Bronchial epithelial cell (primary cell): Measurements from ENCODE around the gene NPAS3. TPM values are rescaled to one million over a fixed set of nuclear protein-coding genes. Genes with fewer than 3 reads are reported as not detected.

Experiments used
- DNase-seq: peaks from one replicate; pipeline ENCODE4 v3.0.0-alpha.2; 2010; ENCODE audit warnings: low read depth
- FAIRE-seq: peaks from 2 replicates; lab custom pipeline; 2011; peaks lifted over from hg19 to GRCh38; lab: Jason Lieb, UNC
- H3K27me3 ChIP-seq: 2 replicates; pipeline ENCODE4 v1.5.1; 2011; ENCODE audit warnings: low read length; ENCODE audit not compliant: control insufficient read depth, insufficient read depth
- H3K36me3 ChIP-seq: 2 replicates; pipeline ENCODE4 v1.5.1; 2011; ENCODE audit warnings: low read length; ENCODE audit not compliant: control insufficient read depth, insufficient read depth
- H3K4me3 ChIP-seq: 2 replicates; pipeline ENCODE4 v1.5.1; 2011; ENCODE audit warnings: mild to moderate bottlenecking, low read depth, low read length, control low read depth
- total RNA-seq: library from RNA; depleted of rRNA; stranded (reverse); fragments of >200 nt; gene quantifications from 2 replicates; pipeline ENCODE4 v1.2.1, GENCODE V29; 2014
- TF ChIP-seq, protein P1 (sequence below): IDR thresholded peaks from 2 replicates; pipeline ENCODE4 v1.5.1; 2011; ENCODE audit warnings: mild to moderate bottlenecking, moderate library complexity, low read length, control low read depth, inconsistent platforms; ENCODE audit not compliant: insufficient read depth, severe bottlenecking

The NPAS3 gene
- total RNA-seq, 1 donor from 2014 or later = not detected

DNA sequence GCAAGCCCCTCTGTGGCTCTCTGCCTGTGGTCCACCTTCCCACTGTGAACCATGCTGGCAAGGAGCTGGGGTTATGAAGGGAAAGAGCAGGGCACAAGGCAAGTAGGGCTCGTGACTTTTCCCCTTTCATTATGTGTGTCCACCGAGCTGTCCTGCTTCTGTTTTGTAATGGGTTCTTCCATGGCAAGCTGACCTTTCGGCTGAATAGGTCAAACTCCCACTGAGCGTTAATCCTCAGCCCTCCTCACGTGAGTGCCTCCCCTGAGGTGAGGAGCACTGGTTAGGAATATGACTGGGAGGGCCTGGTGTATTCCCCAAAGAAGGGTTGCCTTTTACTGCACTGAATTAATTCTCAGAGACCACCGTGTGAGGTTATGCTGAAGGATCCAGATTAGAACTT, 424.3 kb downstream of the NPAS3 start:
- no peak for DNase-seq
- no peaks in the 10 kb centered on the region for H3K27me3 ChIP-seq
- no peaks in the 10 kb centered on the region for H3K36me3 ChIP-seq
- TF ChIP-seq, protein P1, sequence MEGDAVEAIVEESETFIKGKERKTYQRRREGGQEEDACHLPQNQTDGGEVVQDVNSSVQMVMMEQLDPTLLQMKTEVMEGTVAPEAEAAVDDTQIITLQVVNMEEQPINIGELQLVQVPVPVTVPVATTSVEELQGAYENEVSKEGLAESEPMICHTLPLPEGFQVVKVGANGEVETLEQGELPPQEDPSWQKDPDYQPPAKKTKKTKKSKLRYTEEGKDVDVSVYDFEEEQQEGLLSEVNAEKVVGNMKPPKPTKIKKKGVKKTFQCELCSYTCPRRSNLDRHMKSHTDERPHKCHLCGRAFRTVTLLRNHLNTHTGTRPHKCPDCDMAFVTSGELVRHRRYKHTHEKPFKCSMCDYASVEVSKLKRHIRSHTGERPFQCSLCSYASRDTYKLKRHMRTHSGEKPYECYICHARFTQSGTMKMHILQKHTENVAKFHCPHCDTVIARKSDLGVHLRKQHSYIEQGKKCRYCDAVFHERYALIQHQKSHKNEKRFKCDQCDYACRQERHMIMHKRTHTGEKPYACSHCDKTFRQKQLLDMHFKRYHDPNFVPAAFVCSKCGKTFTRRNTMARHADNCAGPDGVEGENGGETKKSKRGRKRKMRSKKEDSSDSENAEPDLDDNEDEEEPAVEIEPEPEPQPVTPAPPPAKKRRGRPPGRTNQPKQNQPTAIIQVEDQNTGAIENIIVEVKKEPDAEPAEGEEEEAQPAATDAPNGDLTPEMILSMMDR = no peak
- FAIRE-seq = no peak
- H3K4me3 ChIP-seq = no peak overlapping the region

DNA sequence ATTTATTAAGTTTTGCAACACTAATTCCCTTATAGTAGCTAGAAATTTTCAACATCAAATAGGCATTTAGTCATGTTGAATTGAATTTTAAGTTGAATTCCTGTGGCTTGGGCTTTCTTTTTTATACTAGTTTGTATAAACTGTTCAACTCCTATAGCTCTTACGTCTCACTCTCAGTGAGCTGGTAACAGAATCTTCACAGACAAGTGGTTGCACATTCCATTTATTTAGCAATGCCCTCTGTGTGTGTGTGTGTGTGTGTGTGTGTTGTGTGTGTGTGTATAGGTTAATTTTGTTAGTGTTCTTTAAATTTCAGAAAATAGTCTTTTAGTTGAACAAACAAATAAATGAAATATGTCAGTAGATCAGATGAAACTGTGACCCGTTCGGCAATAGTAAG, 425.0 kb downstream of the NPAS3 start:
- DNase-seq (no peak), FAIRE-seq (no peak)
- TF ChIP-seq, protein P1 = no peak
- Histone ChIP-seq H3K36me3 (no peaks in the 10 kb centered on the region), H3K27me3 (no peaks in the 10 kb centered on the region), H3K4me3 (no peak overlapping the region)

DNA sequence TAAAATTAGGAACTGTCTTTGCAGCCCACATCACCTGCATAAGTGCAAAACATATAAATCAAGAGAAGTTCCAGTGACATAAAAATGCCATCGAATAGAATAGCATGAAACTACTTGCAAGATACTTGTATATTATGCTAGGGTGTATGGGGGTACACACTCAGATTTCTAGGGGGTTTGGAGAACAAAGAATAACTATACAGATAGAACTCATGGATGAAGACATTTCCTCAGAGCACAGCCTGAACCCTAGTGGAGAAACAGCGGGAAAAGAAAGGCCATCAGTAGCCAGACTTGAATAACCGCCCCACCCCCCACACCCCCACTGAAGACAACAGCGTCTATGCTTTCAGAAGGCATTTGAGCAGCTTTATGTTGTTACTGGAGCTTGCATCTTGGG, 425.8 kb downstream of the NPAS3 start:
- FAIRE-seq = no peak

DNA sequence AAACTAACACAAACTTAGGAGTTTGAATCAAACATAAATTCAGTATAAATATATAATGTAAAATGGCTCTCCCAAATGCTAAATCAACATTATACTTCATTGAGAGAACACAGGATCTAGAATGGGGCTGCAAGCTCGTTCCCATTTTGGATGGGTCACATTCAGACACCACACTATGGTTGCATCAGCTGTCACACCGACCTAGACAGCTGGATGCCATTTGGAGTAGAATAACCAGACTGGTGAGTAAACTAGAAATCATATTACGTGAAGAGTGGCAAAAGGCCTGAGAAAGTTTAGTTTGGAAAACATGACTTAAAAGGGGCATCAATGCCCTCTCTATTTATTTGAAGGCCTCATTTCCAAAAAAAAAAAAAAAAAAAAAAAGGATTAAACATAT, 430.4 kb downstream of the NPAS3 start:
- FAIRE-seq = no peak

More for the DNA sequence above, 425.8 kb downstream of the NPAS3 start:
- Histone ChIP-seq H3K36me3 (no peaks in the 10 kb centered on the region), H3K27me3 (no peaks in the 10 kb centered on the region), H3K4me3 (no peak overlapping the region)
- DNase-seq = no peak
- TF ChIP-seq, protein P1 = no peak

DNA sequence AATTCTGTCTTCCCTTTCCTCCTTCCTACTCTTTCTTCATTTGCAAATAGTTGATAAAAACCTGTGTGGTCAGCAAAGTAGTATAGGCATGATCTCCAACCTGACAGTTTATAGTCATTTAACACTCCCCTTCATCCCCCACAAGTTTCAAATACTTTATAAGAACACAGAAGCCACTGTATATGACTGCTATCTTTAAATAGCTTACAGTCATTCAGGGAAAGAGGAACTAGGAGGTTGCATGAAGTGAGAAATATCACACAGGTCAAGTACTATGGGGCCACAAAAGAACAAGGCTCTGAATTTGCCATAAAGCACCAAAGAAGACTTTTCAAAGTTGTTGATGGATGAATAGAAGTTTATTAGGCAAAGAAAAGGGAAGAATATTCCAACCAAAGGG, 431.3 kb downstream of the NPAS3 start:
- Histone ChIP-seq H3K27me3 (no peaks in the 10 kb centered on the region), H3K36me3 (no peaks in the 10 kb centered on the region), H3K4me3 (no peak overlapping the region)
- FAIRE-seq (no peak), DNase-seq (no peak)
- TF ChIP-seq, protein P1 = no peak

More for the DNA sequence above, 430.4 kb downstream of the NPAS3 start:
- TF ChIP-seq, protein P1 = no peak
- no peak overlapping the region for H3K4me3 ChIP-seq
- H3K36me3 ChIP-seq = no peaks in the 10 kb centered on the region
- no peak for DNase-seq
- H3K27me3 ChIP-seq = no peaks in the 10 kb centered on the region

DNA sequence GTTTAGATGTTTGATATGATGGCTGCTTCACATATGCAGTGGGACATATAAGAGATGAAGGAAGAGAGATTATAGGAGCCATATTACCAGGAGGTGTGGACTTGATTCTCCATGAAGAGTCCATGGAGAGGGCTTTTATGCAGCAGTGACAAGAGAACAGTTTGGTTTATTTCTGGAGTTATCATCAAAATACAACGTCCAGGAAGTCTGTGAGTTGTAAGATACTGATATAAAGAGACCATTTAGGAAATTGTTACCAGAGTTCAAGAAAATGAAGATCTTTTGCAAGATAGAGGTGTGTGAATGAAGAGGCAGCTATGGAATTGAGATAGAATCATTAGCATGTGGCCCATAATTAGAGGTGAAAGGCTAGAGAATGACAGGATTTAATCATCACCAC, 431.7 kb downstream of the NPAS3 start:
- Histone ChIP-seq H3K4me3 (no peak overlapping the region), H3K27me3 (no peaks in the 10 kb centered on the region), H3K36me3 (no peaks in the 10 kb centered on the region)
- TF ChIP-seq, protein P1 = no peak
- no peak for FAIRE-seq
- DNase-seq = no peak
